SHP77 treated with DMSO at 0.1 percent for 48 hours (cell line): ENCODE measurements around the gene RAB11FIP3.

Experiments
- DNase-seq: peaks from one replicate; lab custom pipeline; 2025; lab: John Stamatoyannopoulos, UW

The RAB11FIP3 gene

GRCh38 chr16:533391-534123 is 108.1 kb downstream of the RAB11FIP3 start:
- no peak for DNase-seq

- DNase-seq: no peak
These were observed 108.7 kb downstream of the RAB11FIP3 start for GRCh38 chr16:534135-534534.

- no peak for DNase-seq
These were observed 109.5 kb downstream of the RAB11FIP3 start for GRCh38 chr16:534856-535445.

GRCh38 chr16:535446-536405 is 110.3 kb downstream of the RAB11FIP3 start:
- no peak for DNase-seq

- DNase-seq: no peak
These were observed 111.3 kb downstream of the RAB11FIP3 start for GRCh38 chr16:536746-537145.

GRCh38 chr16:537415-538335 is 112.2 kb downstream of the RAB11FIP3 start:
- DNase-seq: no peak

DNA sequence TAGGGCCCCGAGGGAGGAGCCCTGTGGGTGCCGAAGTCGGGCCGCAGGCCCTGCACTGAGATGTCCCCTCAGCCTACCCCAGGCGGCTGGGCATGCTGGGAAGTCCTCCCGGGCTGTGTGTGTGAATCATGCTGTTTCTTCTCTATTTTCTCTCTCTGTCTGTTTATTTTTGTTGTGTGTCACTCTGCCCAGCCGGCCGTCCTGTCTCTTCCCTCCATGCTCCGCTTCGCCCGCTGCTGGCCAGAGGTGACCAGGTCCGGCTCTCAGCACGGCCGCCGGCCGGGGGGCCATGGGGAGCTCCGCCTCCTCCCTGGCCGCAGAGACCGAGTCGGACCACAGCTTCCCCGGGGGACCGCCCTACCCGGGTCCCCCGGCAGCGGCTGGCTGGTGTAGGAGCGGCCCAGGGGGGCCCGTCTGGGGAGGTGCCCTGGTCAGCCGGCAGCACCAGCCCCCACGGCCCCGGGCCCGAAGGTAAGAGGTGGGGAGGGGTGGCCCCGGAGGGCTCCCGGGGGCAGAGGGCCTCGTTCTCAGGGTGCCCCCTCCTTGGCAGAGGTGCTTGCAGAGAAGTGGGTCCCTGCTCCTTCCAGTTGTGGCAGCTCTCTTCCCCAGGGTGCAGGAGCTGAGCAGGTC is 114.6 kb downstream of the RAB11FIP3 start:
- no peak for DNase-seq

- DNase-seq: no peak
These were observed 115.3 kb downstream of the RAB11FIP3 start for GRCh38 chr16:540645-541340.

GRCh38 chr16:543301-544164 is 118.1 kb downstream of the RAB11FIP3 start:
- DNase-seq: no peak

DNA sequence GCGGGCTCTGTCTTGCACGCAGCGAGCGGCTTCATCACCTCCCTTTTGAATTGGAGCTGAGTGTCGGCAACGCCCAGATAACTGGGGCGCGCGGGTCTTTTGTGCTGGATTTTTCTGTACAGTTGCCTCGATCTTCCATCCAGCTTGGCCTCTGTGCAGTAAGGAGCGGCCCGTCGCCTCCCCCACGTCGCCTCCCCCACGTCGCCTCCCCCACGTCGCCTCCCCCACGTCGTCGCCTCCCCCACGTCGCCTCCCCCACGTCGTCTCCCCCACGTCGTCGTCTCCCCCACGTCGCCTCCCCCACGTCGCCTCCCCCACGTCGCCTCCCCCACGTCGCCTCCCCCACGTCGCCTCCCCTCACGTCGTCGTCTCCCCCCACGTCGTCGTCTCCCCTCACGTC is 119.1 kb downstream of the RAB11FIP3 start:
- DNase-seq: no peak

DNA sequence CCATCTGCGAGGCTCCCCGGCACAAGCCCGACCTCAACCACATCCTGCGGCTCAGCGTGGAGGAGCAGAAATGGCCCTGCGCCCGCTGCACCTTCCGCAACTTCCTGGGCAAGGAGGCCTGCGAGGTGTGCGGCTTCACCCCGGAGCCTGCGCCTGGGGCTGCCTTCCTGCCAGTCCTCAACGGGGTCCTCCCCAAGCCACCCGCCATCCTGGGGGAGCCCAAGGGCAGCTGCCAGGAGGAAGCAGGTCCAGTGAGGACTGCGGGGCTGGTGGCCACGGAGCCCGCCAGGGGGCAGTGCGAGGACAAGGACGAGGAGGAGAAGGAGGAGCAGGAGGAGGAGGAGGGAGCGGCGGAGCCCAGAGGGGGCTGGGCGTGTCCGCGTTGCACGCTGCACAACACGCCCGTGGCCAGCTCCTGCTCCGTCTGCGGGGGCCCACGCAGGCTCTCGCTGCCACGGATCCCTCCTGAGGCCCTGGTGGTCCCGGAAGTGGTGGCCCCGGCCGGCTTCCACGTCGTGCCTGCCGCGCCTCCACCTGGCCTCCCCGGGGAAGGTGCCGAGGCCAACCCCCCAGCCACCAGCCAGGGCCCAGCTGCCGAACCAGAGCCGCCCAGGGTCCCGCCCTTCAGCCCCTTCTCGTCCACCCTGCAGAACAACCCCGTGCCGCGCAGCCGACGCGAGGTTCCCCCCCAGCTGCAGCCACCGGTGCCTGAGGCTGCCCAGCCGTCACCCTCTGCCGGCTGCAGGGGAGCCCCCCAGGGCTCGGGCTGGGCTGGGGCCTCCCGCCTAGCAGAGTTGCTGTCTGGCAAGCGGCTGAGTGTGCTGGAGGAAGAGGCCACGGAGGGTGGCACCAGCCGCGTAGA is 121.7 kb downstream of the RAB11FIP3 start:
- DNase-seq: no peak

- DNase-seq: no peak
These were observed 123.1 kb downstream of the RAB11FIP3 start for GRCh38 chr16:548586-548985.

- DNase-seq: no peak
These were observed 124.3 kb downstream of the RAB11FIP3 start for GRCh38 chr16:549544-550263.

DNA sequence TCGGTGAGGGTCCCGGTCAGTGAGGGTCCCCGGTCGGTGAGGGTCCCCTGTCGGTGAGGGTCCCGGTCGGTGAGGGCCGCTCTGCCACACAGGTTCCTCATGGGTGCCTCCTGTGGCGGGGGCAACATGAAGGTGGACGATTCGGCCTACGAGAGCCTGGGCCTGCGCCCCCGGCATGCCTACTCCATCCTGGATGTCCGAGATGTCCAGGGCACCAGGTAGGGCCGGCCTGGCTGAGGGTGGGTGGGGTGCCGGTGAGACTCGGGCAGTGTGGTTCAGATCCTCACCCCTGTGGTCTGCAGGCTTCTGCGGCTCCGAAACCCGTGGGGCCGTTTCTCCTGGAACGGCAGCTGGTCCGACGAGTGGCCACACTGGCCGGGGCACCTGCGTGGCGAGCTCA is 125.8 kb downstream of the RAB11FIP3 start:
- no peak for DNase-seq

DNA sequence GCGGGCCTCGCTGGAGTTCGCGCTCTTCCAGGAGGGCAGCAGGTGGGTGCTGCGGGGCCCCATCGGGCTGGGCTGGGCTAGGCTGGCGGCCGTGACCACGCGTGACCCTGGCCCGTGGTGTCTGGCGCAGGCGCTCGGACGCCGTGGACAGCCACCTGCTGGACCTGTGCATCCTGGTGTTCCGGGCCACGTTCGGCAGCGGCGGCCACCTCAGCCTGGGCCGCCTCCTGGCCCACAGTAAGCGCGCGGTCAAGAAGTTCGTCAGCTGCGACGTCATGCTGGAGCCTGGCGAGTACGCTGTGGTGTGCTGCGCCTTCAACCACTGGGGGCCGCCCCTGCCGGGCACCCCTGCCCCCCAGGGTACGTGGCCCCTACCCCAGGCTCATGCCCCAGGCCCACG is 126.7 kb downstream of the RAB11FIP3 start:
- no peak for DNase-seq

GRCh38 chr16:553601-554296 is 128.3 kb downstream of the RAB11FIP3 start:
- DNase-seq: no peak

- DNase-seq: no peak
These were observed 128.8 kb downstream of the RAB11FIP3 start for GRCh38 chr16:554297-554621.
